ENCODE measurements around the gene ARL15. TPM values are rescaled to one million over a fixed set of nuclear protein-coding genes. Genes with fewer than 3 reads are reported as not detected.

ARL15 gene
- total RNA-seq, 1 experiment from 2014 or later = 0.50 TPM

DNA sequence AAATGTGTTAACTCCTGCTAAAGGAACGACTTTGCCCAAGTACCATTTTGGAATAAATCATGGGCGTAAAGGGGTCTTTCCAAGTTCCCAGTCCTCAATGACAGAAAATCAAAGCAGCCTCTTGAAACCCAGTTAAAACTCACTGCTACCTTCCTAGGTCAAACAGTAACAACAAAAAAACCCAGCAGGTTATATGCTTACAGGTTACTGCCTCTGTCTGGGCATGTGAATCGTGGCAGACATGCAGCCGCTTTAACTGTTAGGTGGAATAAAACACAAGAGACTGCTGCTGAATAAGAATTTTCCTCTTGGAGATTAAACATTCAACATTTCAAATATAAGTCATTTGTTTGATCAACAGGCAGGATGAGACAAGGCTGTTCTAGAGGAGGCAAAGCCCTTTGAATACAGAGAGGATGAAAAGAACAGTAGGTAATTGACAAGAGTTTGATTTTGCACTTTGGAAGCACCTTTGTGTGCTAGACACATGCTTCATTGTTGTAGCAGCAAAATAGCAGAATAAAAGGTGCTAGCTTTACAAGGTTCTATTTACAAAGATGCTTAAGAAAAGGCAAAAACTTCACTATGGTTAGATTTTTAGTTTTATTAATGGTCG, 430.6 kb downstream of the ARL15 start:
- Histone ChIP-seq H3K9me2 (ENCODE audit: insufficient read depth) (no peaks in the 10 kb centered on the region), H3K4me1 (replicated peaks; ENCODE audit: insufficient read depth) (no peaks in the 10 kb centered on the region), H2AFZ (no peak overlapping the region), H3K79me2 (ENCODE audit: low read depth) (no peaks in the 10 kb centered on the region), H3K36me3 (ENCODE audit: low read depth) (no peaks in the 10 kb centered on the region), H3K4me3 (no peak overlapping the region), H3K4me2 (no peak overlapping the region), H3K9me3 (ENCODE audit: insufficient read depth, low read depth) (no peaks in the 10 kb centered on the region), H3F3A (ENCODE audit: insufficient read depth, low read depth) (no peaks in the 10 kb centered on the region), H4K20me1 (ENCODE audit: insufficient read depth) (no peaks in the 10 kb centered on the region), H3K27me3 (ENCODE audit: insufficient read depth, low read depth) (no peaks in the 10 kb centered on the region), H3K27ac (no peak overlapping the region)
- ChIA-PET CTCF (no interaction called here), POLR2A (ENCODE audit: unreplicated experiment) (no interaction called here)
- no peak for DNase-seq
- intact Hi-C loops (cut with micrococcal nuclease; ENCODE audit: unreplicated experiment) = no loop called here
- no peak for TF ChIP-seq EZH2 (IDR thresholded peaks at IDR 0.05; ENCODE audit: low read depth)
- TF ChIP-seq, protein P1, sequence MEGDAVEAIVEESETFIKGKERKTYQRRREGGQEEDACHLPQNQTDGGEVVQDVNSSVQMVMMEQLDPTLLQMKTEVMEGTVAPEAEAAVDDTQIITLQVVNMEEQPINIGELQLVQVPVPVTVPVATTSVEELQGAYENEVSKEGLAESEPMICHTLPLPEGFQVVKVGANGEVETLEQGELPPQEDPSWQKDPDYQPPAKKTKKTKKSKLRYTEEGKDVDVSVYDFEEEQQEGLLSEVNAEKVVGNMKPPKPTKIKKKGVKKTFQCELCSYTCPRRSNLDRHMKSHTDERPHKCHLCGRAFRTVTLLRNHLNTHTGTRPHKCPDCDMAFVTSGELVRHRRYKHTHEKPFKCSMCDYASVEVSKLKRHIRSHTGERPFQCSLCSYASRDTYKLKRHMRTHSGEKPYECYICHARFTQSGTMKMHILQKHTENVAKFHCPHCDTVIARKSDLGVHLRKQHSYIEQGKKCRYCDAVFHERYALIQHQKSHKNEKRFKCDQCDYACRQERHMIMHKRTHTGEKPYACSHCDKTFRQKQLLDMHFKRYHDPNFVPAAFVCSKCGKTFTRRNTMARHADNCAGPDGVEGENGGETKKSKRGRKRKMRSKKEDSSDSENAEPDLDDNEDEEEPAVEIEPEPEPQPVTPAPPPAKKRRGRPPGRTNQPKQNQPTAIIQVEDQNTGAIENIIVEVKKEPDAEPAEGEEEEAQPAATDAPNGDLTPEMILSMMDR (conservative IDR thresholded peaks at IDR 0.05) = no peak
- no TSS peak for BruUV-seq (replicated peaks)

DNA sequence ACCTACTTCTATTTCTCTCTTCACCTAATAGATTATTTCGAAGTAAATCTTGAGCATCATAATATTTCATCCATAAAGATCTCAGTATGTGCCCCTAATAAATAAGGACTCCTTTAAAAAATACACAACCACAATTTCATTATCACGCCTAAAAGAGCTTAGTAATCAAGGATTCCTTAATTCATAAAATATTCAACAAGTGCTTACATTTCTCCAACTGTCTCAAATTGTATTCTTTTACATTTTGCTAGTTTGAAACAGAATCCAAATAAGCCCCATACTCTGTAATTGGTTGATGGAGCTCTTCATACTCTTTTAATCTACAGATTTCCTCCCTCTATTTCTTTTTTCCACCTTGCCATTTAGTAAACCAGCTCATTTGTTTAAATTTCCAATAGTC, 432.4 kb downstream of the ARL15 start:
- Histone ChIP-seq H3K9me2 (ENCODE audit: insufficient read depth) (no peaks in the 10 kb centered on the region), H3K4me1 (replicated peaks; ENCODE audit: insufficient read depth) (no peaks in the 10 kb centered on the region), H3K27me3 (ENCODE audit: insufficient read depth, low read depth) (no peaks in the 10 kb centered on the region), H3K9me3 (ENCODE audit: insufficient read depth, low read depth) (no peaks in the 10 kb centered on the region), H3K36me3 (ENCODE audit: low read depth) (no peaks in the 10 kb centered on the region), H4K20me1 (ENCODE audit: insufficient read depth) (no peaks in the 10 kb centered on the region), H3K4me2 (no peak overlapping the region), H3F3A (ENCODE audit: insufficient read depth, low read depth) (no peaks in the 10 kb centered on the region), H3K4me3 (no peak overlapping the region), H3K27ac (no peak overlapping the region), H3K79me2 (ENCODE audit: low read depth) (no peaks in the 10 kb centered on the region), H2AFZ (no peak overlapping the region)
- no peak for DNase-seq
- no TSS peak for BruUV-seq (replicated peaks)
- TF ChIP-seq, protein P1 (conservative IDR thresholded peaks at IDR 0.05) = no peak
- no peak for TF ChIP-seq EZH2 (IDR thresholded peaks at IDR 0.05; ENCODE audit: low read depth)
- intact Hi-C loops (cut with micrococcal nuclease; ENCODE audit: unreplicated experiment) = no loop called here
- ChIA-PET CTCF (no interaction called here), POLR2A (ENCODE audit: unreplicated experiment) (no interaction called here)

DNA sequence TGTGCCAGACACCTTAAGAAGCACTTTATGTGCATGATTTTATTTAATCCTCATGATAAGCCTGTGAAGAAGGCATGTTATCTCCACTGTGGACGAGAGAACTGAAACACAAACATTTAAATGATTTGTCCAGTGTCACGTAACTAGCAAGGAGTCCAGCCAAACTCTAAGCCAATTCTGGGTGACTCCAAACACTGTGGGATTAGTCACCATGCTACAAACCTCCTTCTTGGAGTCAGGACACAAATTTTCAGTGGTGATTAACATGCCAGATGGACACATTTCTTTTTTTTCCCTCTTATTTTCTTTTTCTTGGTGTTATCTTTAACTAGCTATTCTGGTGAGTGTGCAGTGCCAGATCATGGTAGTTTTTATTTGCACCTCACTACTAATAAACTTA, 433.1 kb downstream of the ARL15 start:
- CTCF ChIA-PET = no interaction called here
- TF ChIP-seq, protein P1 (conservative IDR thresholded peaks at IDR 0.05) = no peak
- no peak for TF ChIP-seq EZH2 (IDR thresholded peaks at IDR 0.05; ENCODE audit: low read depth)

More for the DNA sequence above, 433.1 kb downstream of the ARL15 start:
- no peaks in the 10 kb centered on the region for H3K9me3 ChIP-seq (ENCODE audit: insufficient read depth, low read depth)
- H3K36me3 ChIP-seq (ENCODE audit: low read depth) = no peaks in the 10 kb centered on the region
- POLR2A ChIA-PET (ENCODE audit: unreplicated experiment) = no interaction called here
- H3K4me3 ChIP-seq = no peak overlapping the region
- no peak for DNase-seq
- BruUV-seq (replicated peaks) = no TSS peak
- intact Hi-C loops (cut with micrococcal nuclease; ENCODE audit: unreplicated experiment) = no loop called here
- H3K27ac ChIP-seq = no peak overlapping the region
- H2AFZ ChIP-seq = no peak overlapping the region
- H3F3A ChIP-seq (ENCODE audit: insufficient read depth, low read depth) = no peaks in the 10 kb centered on the region
- H3K9me2 ChIP-seq (ENCODE audit: insufficient read depth) = no peaks in the 10 kb centered on the region
- H4K20me1 ChIP-seq (ENCODE audit: insufficient read depth) = no peaks in the 10 kb centered on the region
- H3K4me2 ChIP-seq = no peak overlapping the region
- no peaks in the 10 kb centered on the region for H3K27me3 ChIP-seq (ENCODE audit: insufficient read depth, low read depth)
- no peaks in the 10 kb centered on the region for H3K4me1 ChIP-seq (replicated peaks; ENCODE audit: insufficient read depth)
- H3K79me2 ChIP-seq (ENCODE audit: low read depth) = no peaks in the 10 kb centered on the region
